Measurements from ENCODE around the gene CALM1. TPM values are rescaled to one million over a fixed set of nuclear protein-coding genes. Genes with fewer than 3 reads are reported as not detected.

The CALM1 gene
- total RNA-seq, result 100 to 1,000 TPM; 859 to 914 TPM

- Mint-ChIP-seq H3K27ac (peak within 1 kb of the TSS; percentile 92), H3K4me3 (peak within 1 kb of the TSS; percentile 83), H3K4me1 (peaks cover 27% of the 10 kb centered on the region), H3K36me3 (ENCODE audit: low read depth) (peaks cover 33% of the 10 kb centered on the region), H3K9me3 (no peaks in the 10 kb centered on the region), H3K27me3 (no peaks in the 10 kb centered on the region)
- ChIA-PET POLR2A (interaction anchor here (1.0 to 2.6 kb wide), 2 partner anchors 12 to 14 kb away, joined by 10 to 11 read pairs; no protein-coding TSS in a partner anchor), CTCF (interaction anchor here (0.8 to 1.1 kb wide), 2 partner anchors 13 to 14 kb away, joined by 3 to 4 read pairs; no protein-coding TSS in a partner anchor)
- peak; percentile 90 for DNase-seq
Measured at GRCh38 chr14:90396341-90397339, at the start of gene CALM1. TSS of gene CALM1 (plus strand) at chr14:90397029. CDS start at chr14:90397231, 202 bp downstream.

- POLR2A ChIA-PET, result no interaction called here
- Mint-ChIP-seq H3K9me3 (no peaks in the 10 kb centered on the region), H3K4me3 (no peak overlapping the region), H3K27me3 (peaks cover 7% of the 10 kb centered on the region), H3K4me1 (no peaks in the 10 kb centered on the region), H3K27ac (no peak overlapping the region), H3K36me3 (ENCODE audit: low read depth) (no peaks in the 10 kb centered on the region)
- no peak for DNase-seq
- CTCF ChIA-PET, result no interaction called here
Measured at GRCh38 chr14:90348270-90348669, 48.6 kb upstream of the CALM1 start.

DNA sequence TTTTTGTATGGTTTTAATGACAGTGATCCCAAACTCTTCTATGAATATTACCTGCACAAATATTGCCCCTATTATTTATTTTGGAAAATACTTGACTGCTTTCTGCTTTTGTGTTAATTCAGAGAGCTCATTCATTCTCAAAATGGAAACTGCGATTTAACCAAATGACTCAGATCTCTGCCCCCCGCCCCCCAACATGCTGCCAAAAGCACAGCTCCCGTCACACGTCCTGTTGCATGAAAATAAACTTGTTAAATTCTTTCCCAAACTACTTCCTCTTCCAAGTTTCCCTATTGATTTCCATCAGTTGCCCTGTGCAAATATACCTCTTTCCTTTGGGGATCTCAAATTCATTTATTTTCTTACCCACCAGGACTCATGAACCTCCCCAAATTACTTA, 47.1 kb upstream of the CALM1 start:
- no peaks in the 10 kb centered on the region for H3K9me3 Mint-ChIP-seq
- H3K27ac Mint-ChIP-seq, result no peak overlapping the region
- ChIA-PET CTCF (no interaction called here), POLR2A (no interaction called here)
- no peak for DNase-seq
- no peaks in the 10 kb centered on the region for H3K27me3 Mint-ChIP-seq
- no peaks in the 10 kb centered on the region for H3K4me1 Mint-ChIP-seq
- H3K36me3 Mint-ChIP-seq (ENCODE audit: low read depth), result no peaks in the 10 kb centered on the region
- H3K4me3 Mint-ChIP-seq, result no peak overlapping the region

GRCh38 chr14:90354551-90355298, 42.1 kb upstream of the CALM1 start:
- Mint-ChIP-seq H3K4me1 (no peaks in the 10 kb centered on the region), H3K9me3 (no peaks in the 10 kb centered on the region), H3K27me3 (peaks cover 11% of the 10 kb centered on the region), H3K27ac (no peak overlapping the region), H3K36me3 (ENCODE audit: low read depth) (no peaks in the 10 kb centered on the region), H3K4me3 (no peak overlapping the region)
- ChIA-PET CTCF (no interaction called here), POLR2A (no interaction called here)
- no peak for DNase-seq

GRCh38 chr14:90355540-90356518, 41.0 kb upstream of the CALM1 start:
- Mint-ChIP-seq H3K9me3 (no peaks in the 10 kb centered on the region), H3K27ac (no peak overlapping the region), H3K27me3 (peaks cover 13% of the 10 kb centered on the region), H3K4me3 (no peak overlapping the region), H3K36me3 (ENCODE audit: low read depth) (no peaks in the 10 kb centered on the region), H3K4me1 (no peaks in the 10 kb centered on the region)
- ChIA-PET POLR2A (no interaction called here), CTCF (interaction anchor here (0.6 to 0.7 kb wide), 2 partner anchors 82 to 634 kb away, joined by 3 to 4 read pairs; no protein-coding TSS in a partner anchor)
- DNase-seq, result no peak

GRCh38 chr14:90356925-90357324, 39.9 kb upstream of the CALM1 start:
- no peak for DNase-seq
- Mint-ChIP-seq H3K9me3 (no peaks in the 10 kb centered on the region), H3K27ac (no peak overlapping the region), H3K27me3 (peaks cover 13% of the 10 kb centered on the region), H3K4me1 (no peaks in the 10 kb centered on the region), H3K4me3 (no peak overlapping the region), H3K36me3 (ENCODE audit: low read depth) (no peaks in the 10 kb centered on the region)
- POLR2A ChIA-PET, result no interaction called here
- CTCF ChIA-PET, result no interaction called here

- no peak for DNase-seq
- CTCF ChIA-PET, result interaction anchor here (1.0 kb wide), 1 partner anchor 10 kb away, joined by 4 read pairs; no protein-coding TSS in a partner anchor
- Mint-ChIP-seq H3K9me3 (no peaks in the 10 kb centered on the region), H3K27me3 (peaks cover 20% of the 10 kb centered on the region), H3K27ac (no peak overlapping the region), H3K36me3 (ENCODE audit: low read depth) (no peaks in the 10 kb centered on the region), H3K4me3 (no peak overlapping the region), H3K4me1 (no peaks in the 10 kb centered on the region)
- POLR2A ChIA-PET, result no interaction called here
Measured at GRCh38 chr14:90358359-90358758, 38.5 kb upstream of the CALM1 start.

DNA sequence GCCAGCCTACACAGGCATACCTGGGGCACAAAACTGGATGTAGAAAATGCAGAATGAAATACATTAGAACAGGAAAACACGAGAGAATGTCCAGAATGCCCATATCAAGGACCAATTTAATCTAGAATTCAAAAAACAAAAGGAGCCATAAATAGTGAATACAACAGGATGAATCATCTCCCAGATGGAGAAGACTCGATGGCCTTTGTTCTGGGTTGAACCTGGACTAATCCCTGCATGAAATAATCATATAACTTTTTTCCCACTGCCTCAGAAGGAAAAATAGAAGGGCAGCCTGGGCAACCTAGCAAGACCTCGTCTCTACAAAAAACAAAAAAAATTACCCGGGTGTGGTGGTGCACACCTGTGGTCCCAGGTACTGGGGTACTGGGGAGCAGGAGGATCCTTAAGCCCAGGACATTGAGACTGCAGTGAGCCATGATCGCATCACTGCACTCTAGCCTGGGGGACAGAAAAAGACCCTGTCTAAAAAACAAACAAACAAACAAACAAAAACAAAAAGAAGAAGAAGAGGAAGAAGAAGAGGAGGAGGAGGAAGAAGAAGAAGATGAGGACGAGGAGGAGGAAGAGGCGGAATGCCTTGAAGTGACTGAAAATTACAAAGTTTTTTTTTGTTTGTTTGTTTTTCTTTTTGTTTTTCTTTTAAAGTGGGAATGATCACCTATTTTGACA, 34.8 kb upstream of the CALM1 start:
- DNase-seq, result no peak
- H3K27ac Mint-ChIP-seq, result no peak overlapping the region
- H3K4me1 Mint-ChIP-seq, result no peaks in the 10 kb centered on the region
- ChIA-PET POLR2A (no interaction called here), CTCF (no interaction called here)
- H3K4me3 Mint-ChIP-seq, result no peak overlapping the region
- H3K27me3 Mint-ChIP-seq, result peaks cover 12% of the 10 kb centered on the region
- H3K9me3 Mint-ChIP-seq, result no peaks in the 10 kb centered on the region
- no peaks in the 10 kb centered on the region for H3K36me3 Mint-ChIP-seq (ENCODE audit: low read depth)

DNA sequence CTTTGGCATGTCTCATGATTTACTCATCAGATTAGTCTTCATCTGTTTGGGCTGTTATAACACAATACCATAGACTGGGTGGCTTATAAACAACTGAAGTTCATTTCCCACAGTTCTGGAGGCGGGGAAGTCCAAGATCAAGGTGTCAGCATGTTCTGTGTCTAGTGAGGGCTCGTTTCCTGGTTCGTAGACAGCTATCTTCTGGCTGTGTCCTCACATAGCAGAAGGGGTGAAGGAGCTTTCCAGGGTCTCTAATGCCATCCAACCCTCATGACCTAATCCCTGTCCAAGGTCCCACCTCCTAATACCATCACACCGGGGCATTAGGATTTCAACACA, 34.3 kb upstream of the CALM1 start:
- no peaks in the 10 kb centered on the region for H3K36me3 Mint-ChIP-seq (ENCODE audit: low read depth)
- H3K4me3 Mint-ChIP-seq, result no peak overlapping the region
- DNase-seq, result no peak
- peaks cover 12% of the 10 kb centered on the region for H3K27me3 Mint-ChIP-seq
- no peak overlapping the region for H3K27ac Mint-ChIP-seq
- H3K9me3 Mint-ChIP-seq, result no peaks in the 10 kb centered on the region
- ChIA-PET POLR2A (no interaction called here), CTCF (no interaction called here)
- H3K4me1 Mint-ChIP-seq, result no peaks in the 10 kb centered on the region

DNA sequence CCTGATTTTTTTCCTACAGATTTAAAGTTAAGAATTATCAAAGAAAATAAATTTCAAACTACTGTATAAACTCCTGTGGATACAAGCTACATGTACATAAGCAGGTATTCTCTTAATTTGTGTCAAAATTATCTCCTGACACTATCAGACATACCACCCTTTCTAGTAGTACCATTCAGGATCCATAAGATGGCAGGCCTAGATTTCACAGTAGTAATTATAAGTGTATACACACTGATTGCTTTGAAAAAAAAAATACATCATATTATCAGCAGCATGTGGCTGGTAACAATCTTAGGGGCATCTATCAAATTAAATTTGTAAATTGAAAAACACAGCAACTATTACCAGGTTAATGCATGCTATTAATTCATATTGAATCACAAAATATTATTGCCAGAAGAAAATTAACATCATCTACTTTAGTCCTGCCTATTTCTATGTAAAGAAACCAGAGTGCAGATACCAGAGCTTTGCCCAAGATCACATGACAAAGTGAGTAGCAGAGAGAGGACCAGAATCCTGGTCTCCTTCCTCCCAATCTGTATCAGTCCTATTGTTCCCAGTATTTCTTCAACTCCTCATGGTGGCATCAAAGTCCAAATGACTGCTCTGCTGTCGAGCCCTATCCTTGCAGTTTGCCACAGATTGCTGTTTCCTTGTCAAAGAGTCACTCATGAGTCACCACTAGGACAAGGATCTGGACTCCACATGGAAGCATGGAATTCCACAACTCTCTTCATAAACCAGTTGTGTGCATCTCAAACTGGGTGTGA, 27.7 kb upstream of the CALM1 start:
- Mint-ChIP-seq H3K4me1 (no peaks in the 10 kb centered on the region), H3K27me3 (no peaks in the 10 kb centered on the region), H3K36me3 (ENCODE audit: low read depth) (no peaks in the 10 kb centered on the region), H3K27ac (no peak overlapping the region), H3K9me3 (no peaks in the 10 kb centered on the region), H3K4me3 (no peak overlapping the region)
- DNase-seq, result no peak
- ChIA-PET CTCF (interaction anchor here (0.6 to 1.8 kb wide), 3 partner anchors 10 to 474 kb away, joined by 3 to 4 read pairs (median 3); no protein-coding TSS in a partner anchor), POLR2A (interaction anchor here (0.7 kb wide), 1 partner anchor 31 kb away, joined by 3 read pairs; no protein-coding TSS in a partner anchor)

DNA sequence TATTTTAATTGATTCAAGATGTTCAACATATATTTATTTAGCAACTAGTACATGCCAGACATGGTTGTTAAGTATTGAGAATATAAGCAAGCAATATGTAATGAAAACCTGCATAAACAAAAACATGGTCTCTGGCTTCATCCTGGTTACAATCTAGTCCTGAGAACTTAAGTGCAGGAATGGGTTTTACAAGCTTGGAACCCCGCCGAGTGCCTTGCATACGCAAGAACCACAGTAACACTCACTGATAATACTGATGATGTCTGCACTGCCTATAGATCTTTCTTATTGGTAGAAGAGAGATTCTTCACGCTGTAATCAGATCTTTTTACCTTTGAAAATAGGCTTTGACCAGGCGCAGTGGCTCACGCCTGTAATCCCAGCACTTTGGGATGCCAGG, 22.9 kb upstream of the CALM1 start:
- H3K9me3 Mint-ChIP-seq, result no peaks in the 10 kb centered on the region
- CTCF ChIA-PET, result no interaction called here
- POLR2A ChIA-PET, result no interaction called here

More for the DNA sequence above, 22.9 kb upstream of the CALM1 start:
- Mint-ChIP-seq H3K27me3 (no peaks in the 10 kb centered on the region), H3K36me3 (ENCODE audit: low read depth) (no peaks in the 10 kb centered on the region), H3K4me3 (no peak overlapping the region), H3K27ac (no peak overlapping the region), H3K4me1 (no peaks in the 10 kb centered on the region)
- no peak for DNase-seq

All from activated CD4-positive, alpha-beta T cell treated with anti-CD3 and anti-CD28 coated beads, Interleukin-2, amount 10 ng/mL, durations not matched to agents 7 days and 5 days (primary cell).